Stimulated activated CD4-positive, alpha-beta T cell treated with anti-CD3 and anti-CD28 coated beads, TNF-alpha, amount 100 ng/mL, for 48 hours (primary cell): ENCODE data around the gene CTSF.

ENCODE experiments used
- DNase-seq, 3 donors: peaks; one replicate each; pipeline ENCODE4 v3.0.0-alpha.2; 2020; ENCODE audit warnings: low read depth in 3 of 3

Gene CTSF

GRCh38 chr11:66539170-66539869 lies 29.1 kb downstream of the CTSF start:
- no peak for DNase-seq

GRCh38 chr11:66532784-66533183 lies 35.6 kb downstream of the CTSF start:
- no peak for DNase-seq

- no peak for DNase-seq
Measured at GRCh38 chr11:66531841-66532240, 36.6 kb downstream of the CTSF start.

GRCh38 chr11:66530927-66531709 lies 37.3 kb downstream of the CTSF start:
- no peak for DNase-seq

- no peak for DNase-seq
Measured at GRCh38 chr11:66529655-66530054, 38.8 kb downstream of the CTSF start.

GRCh38 chr11:66529069-66529468 lies 39.3 kb downstream of the CTSF start:
- DNase-seq, result no peak

- DNase-seq, result no peak
Measured at GRCh38 chr11:66524304-66525040, 43.9 kb downstream of the CTSF start.

GRCh38 chr11:66523611-66524010 lies 44.8 kb downstream of the CTSF start:
- DNase-seq, result no peak
